Hepatocyte (in vitro differentiated cells): Measurements from ENCODE around the gene CNR2. TPM values are rescaled to one million over a fixed set of nuclear protein-coding genes. Genes with fewer than 3 reads are reported as not detected.

Experiments used
- DNase-seq: peaks from one replicate; pipeline ENCODE4 v3.0.0-alpha.2; 2016; ENCODE audit warnings: low spot score
- H2AFZ ChIP-seq: fragments of 200-600 bp; sonication (generic); 2 replicates; pipeline ENCODE4 v1.6.0; 2016; ENCODE audit warnings: antibody characterized with exemption, mild to moderate bottlenecking
- H3K27ac ChIP-seq: fragments of 200-600 bp; sonication (generic); 2 replicates; pipeline ENCODE4 v1.5.1; 2016; ENCODE audit warnings: mild to moderate bottlenecking
- H3K27me3 ChIP-seq: fragments of 200-600 bp; sonication (generic); 2 replicates; pipeline ENCODE4 v1.6.1; 2016
- H3K36me3 ChIP-seq: fragments of 200-600 bp; sonication (generic); replicated peaks from 2 replicates; pipeline ENCODE4 v1.5.1; 2016; ENCODE audit warnings: low read depth; ENCODE audit not compliant: insufficient read depth
- H3K4me1 ChIP-seq: fragments of 200-600 bp; sonication (generic); 2 replicates; pipeline ENCODE4 v1.5.1; 2016; ENCODE audit warnings: mild to moderate bottlenecking, moderate library complexity; ENCODE audit not compliant: insufficient read depth
- H3K4me2 ChIP-seq: fragments of 200-600 bp; sonication (generic); 2 replicates; pipeline ENCODE4 v1.6.0; 2016
- H3K4me3 ChIP-seq: fragments of 200-600 bp; sonication (generic); 2 replicates; pipeline ENCODE4 v1.5.1; 2016; ENCODE audit warnings: mild to moderate bottlenecking
- H3K79me2 ChIP-seq: fragments of 200-600 bp; sonication (generic); 2 replicates; pipeline ENCODE4 v1.6.0; 2017; ENCODE audit warnings: mild to moderate bottlenecking
- H3K9me2 ChIP-seq: fragments of 200-600 bp; sonication (generic); replicated peaks from 2 replicates; pipeline ENCODE4 v1.6.0; 2017; ENCODE audit warnings: mild to moderate bottlenecking; ENCODE audit not compliant: insufficient read depth
- H3K9me3 ChIP-seq: fragments of 200-600 bp; sonication (generic); 2 replicates; pipeline ENCODE4 v1.5.1; 2016; ENCODE audit warnings: low read depth, mild to moderate bottlenecking
- H4K20me1 ChIP-seq: fragments of 200-600 bp; sonication (generic); 2 replicates; pipeline ENCODE4 v1.6.0; 2016; ENCODE audit warnings: mild to moderate bottlenecking; ENCODE audit not compliant: insufficient read depth, poor library complexity, severe bottlenecking
- EZH2 ChIP-seq: fragments of 200-600 bp; sonication (generic); IDR thresholded peaks from 2 replicates; pipeline ENCODE4 v1.6.1; 2016; ENCODE audit warnings: antibody characterized with exemption, mild to moderate bottlenecking, borderline replicate concordance
- EZH2phosphoT487 ChIP-seq: fragments of 200-600 bp; sonication (generic); IDR thresholded peaks from one replicate; pipeline ENCODE4 v1.6.1; 2018; ENCODE audit warnings: antibody characterized with exemption, mild to moderate bottlenecking, low read depth, moderate library complexity; ENCODE audit not compliant: unreplicated experiment, severe bottlenecking
- WGBS: methylation state at CpG from one replicate; pipeline ENCODE4 v1.1.6; 2016; ENCODE audit warnings: low lambda C conversion rate; ENCODE audit errors: missing lambda C conversion rate; 5-methylcytosine and 5-hydroxymethylcytosine counted together
- polyA plus RNA-seq: library from polyadenylated mRNA; unstranded; fragments of >200 nt; fragmentation: Nextera tagmentation; extraction: Ambion mirVana; gene quantifications from 2 replicates; pipeline ENCODE4 v1.2.1, GENCODE V29; 2016
- total RNA-seq: library from RNA; depleted of rRNA; stranded (reverse); fragments of >200 nt; gene quantifications from 2 replicates; pipeline ENCODE4 v1.2.3, GENCODE V29; 2014
- TF ChIP-seq, protein P1 (sequence below): fragments of 200-600 bp; sonication (generic); IDR thresholded peaks from 2 replicates; pipeline ENCODE4 v1.5.1; 2016; ENCODE audit warnings: antibody characterized with exemption, mild to moderate bottlenecking; ENCODE audit not compliant: poor library complexity

The CNR2 gene
- total and polyA plus RNA-seq, 2 experiments from 2014 or later: not detected

DNA sequence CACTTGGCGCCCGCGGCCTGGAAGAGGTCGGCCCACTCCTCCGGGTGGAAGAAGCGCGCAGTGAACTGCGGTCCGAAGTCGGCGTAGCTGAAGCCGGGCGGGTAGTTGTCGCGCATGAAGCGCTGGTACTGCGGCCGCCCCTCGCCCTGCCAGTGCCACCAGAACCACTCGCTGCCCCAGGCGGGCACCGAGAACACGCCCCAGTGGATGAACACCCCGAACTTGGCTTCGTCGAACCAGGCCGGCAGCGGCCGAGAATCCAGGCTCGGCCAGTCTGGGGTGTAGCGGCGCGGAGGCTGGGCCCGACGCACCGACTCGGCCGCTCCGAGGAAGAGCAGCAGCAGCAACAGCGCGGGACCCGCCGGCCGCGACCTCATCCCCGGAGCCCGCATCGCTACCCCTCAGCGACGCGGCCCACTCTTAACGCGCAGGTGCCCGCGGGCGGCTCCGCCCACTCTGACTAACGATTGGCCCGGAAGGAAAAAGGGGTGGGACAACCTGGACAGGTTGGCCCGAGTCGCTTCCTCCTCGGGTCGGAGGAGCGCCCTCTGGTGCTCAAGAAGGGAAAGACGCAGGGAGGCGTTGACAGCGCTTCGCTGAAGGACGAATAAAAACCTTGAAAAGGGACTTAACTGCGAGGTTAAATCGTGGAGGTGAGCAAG lies 45.1 kb downstream of the CNR2 start, which contains the start of gene FUCA1:
FUCA1 (minus strand) TSS at position 396 of the 662 bp plus-strand sequence; CDS start at position 392, 4 bp downstream.
- H2AFZ ChIP-seq: peak within 1 kb of the TSS; percentile 88
- no peaks in the 10 kb centered on the region for H4K20me1 ChIP-seq
- H3K4me2 ChIP-seq: peak within 1 kb of the TSS; percentile 90
- peaks cover 6% of the 10 kb centered on the region for H3K79me2 ChIP-seq
- H3K36me3 ChIP-seq: no peaks in the 10 kb centered on the region
- H3K27ac ChIP-seq: peak within 1 kb of the TSS; percentile 8
- H3K4me1 ChIP-seq: no peaks in the 10 kb centered on the region
- H3K9me3 ChIP-seq: no peaks in the 10 kb centered on the region
- WGBS: 2% methylated on average over 70 of the region's 71 CpGs
- H3K27me3 ChIP-seq: no peaks in the 10 kb centered on the region
- no peaks in the 10 kb centered on the region for H3K9me2 ChIP-seq
- peak within 1 kb of the TSS; percentile 55 for H3K4me3 ChIP-seq
- no peak for TF ChIP-seq EZH2
- TF ChIP-seq, protein P1, sequence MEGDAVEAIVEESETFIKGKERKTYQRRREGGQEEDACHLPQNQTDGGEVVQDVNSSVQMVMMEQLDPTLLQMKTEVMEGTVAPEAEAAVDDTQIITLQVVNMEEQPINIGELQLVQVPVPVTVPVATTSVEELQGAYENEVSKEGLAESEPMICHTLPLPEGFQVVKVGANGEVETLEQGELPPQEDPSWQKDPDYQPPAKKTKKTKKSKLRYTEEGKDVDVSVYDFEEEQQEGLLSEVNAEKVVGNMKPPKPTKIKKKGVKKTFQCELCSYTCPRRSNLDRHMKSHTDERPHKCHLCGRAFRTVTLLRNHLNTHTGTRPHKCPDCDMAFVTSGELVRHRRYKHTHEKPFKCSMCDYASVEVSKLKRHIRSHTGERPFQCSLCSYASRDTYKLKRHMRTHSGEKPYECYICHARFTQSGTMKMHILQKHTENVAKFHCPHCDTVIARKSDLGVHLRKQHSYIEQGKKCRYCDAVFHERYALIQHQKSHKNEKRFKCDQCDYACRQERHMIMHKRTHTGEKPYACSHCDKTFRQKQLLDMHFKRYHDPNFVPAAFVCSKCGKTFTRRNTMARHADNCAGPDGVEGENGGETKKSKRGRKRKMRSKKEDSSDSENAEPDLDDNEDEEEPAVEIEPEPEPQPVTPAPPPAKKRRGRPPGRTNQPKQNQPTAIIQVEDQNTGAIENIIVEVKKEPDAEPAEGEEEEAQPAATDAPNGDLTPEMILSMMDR: peak; percentile 98
- peak; percentile 98 for DNase-seq

DNA sequence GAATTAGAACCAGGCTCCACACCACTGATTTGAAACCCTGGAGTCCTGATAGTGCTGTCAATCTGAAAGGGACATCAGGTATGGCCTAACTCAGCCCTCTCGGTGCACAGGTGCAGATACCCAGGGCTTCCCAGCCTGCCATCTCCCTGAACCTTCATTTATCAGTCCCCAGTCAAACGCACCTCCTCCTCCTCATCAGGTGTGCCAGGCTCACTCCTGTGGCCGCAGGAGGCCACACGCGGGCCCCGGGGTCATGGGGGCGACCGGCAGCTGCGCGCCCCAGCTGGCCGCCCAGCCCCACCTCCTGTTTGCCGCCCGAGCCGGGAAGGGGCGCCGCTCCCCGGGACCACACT lies 45.6 kb downstream of the CNR2 start:
- peak overlapping the region; percentile 55 for H3K4me3 ChIP-seq
- H3K36me3 ChIP-seq: no peaks in the 10 kb centered on the region
- H3K4me2 ChIP-seq: peak overlapping the region; percentile 90
- H3K9me2 ChIP-seq: no peaks in the 10 kb centered on the region
- H3K27ac ChIP-seq: no peak overlapping the region
- no peaks in the 10 kb centered on the region for H4K20me1 ChIP-seq
- H3K79me2 ChIP-seq: peaks cover 6% of the 10 kb centered on the region
- H3K27me3 ChIP-seq: no peaks in the 10 kb centered on the region
- peak overlapping the region; percentile 88 for H2AFZ ChIP-seq
- peak; percentile 32 for DNase-seq
- TF ChIP-seq EZH2 (no peak), EZH2phosphoT487 (no peak)
- TF ChIP-seq, protein P1: no peak
- no peaks in the 10 kb centered on the region for H3K4me1 ChIP-seq
- no peaks in the 10 kb centered on the region for H3K9me3 ChIP-seq
- 3% methylated on average over 17 of the region's 17 CpGs for WGBS

DNA sequence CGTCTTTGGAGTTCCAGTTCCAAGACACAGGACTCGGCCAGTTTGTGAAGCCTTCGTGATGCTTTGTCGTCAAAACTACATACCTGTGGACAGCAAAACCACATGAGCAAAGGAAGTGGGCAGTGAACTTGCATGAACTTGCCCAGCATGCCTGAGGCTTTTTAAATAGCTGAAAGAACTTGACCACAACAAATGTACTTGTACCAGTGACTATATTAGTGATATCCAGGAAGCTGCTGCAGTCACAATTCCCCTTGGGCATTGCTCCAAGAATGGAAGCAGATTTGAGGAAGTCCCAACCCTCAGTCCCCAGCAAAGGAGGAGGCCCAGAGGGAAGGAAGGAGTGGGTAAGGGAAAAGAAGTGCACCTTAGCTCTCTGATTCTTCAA lies 47.6 kb downstream of the CNR2 start:
- H4K20me1 ChIP-seq: no peaks in the 10 kb centered on the region
- no peaks in the 10 kb centered on the region for H3K9me2 ChIP-seq
- DNase-seq: no peak
- H3K4me3 ChIP-seq: no peak overlapping the region
- WGBS: 95% methylated on average over 4 of the region's 4 CpGs
- H3K4me1 ChIP-seq: no peaks in the 10 kb centered on the region
- H3K36me3 ChIP-seq: no peaks in the 10 kb centered on the region
- H2AFZ ChIP-seq: no peak overlapping the region
- H3K9me3 ChIP-seq: no peaks in the 10 kb centered on the region
- no peak overlapping the region for H3K27ac ChIP-seq
- no peak overlapping the region for H3K4me2 ChIP-seq
- no peaks in the 10 kb centered on the region for H3K27me3 ChIP-seq
- H3K79me2 ChIP-seq: peaks cover 6% of the 10 kb centered on the region
- no peak for TF ChIP-seq EZH2phosphoT487
- no peak for TF ChIP-seq EZH2
- TF ChIP-seq, protein P1: no peak
